OCI-LY1 (cell line): ENCODE results near the gene CD2AP.

ENCODE experiments used
- EZH2 ChIP-seq: fragments of 200-600 bp; sonication (generic), shearing (Covaris generic); IDR thresholded peaks from 2 replicates; pipeline ENCODE4 v1.8.0; 2017; ENCODE audit warnings: borderline replicate concordance, mixed run types, mild to moderate bottlenecking, antibody characterized with exemption, low read length, moderate library complexity, mixed read lengths
- TF ChIP-seq, protein P1 (sequence below): fragments of 200-600 bp; sonication (generic), shearing (Covaris generic); IDR thresholded peaks from 2 replicates; pipeline ENCODE4 v1.5.1; 2017; ENCODE audit warnings: mild to moderate bottlenecking, antibody characterized with exemption, low read length, moderate library complexity, mixed read lengths

DNA sequence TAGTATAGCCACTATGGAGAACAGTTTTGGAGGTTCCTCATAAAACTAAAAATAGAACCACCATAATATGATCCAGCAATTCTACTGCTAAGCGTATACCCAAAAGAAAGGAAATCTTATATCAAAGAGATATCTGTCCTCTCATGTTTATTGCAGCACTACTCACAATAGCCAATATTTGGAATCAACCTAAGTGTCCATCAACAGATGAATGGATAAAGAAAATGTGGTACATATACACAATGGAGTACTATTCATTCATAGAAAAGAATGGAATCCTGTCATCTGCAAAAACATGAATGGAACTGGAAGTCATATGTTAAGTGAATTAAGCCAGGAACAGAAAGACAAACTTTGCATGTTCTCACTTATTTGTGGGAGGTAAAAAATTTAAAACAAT is 5.7 kb upstream of the CD2AP start:
- TF ChIP-seq, protein P1, sequence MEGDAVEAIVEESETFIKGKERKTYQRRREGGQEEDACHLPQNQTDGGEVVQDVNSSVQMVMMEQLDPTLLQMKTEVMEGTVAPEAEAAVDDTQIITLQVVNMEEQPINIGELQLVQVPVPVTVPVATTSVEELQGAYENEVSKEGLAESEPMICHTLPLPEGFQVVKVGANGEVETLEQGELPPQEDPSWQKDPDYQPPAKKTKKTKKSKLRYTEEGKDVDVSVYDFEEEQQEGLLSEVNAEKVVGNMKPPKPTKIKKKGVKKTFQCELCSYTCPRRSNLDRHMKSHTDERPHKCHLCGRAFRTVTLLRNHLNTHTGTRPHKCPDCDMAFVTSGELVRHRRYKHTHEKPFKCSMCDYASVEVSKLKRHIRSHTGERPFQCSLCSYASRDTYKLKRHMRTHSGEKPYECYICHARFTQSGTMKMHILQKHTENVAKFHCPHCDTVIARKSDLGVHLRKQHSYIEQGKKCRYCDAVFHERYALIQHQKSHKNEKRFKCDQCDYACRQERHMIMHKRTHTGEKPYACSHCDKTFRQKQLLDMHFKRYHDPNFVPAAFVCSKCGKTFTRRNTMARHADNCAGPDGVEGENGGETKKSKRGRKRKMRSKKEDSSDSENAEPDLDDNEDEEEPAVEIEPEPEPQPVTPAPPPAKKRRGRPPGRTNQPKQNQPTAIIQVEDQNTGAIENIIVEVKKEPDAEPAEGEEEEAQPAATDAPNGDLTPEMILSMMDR, result no peak
- TF ChIP-seq EZH2, result no peak
